MCF 10A (cell line): ENCODE data around the gene NKAP. TPM values are rescaled to one million over a fixed set of nuclear protein-coding genes. Genes with fewer than 3 reads are reported as not detected.
A peak's percentile ranks its signal among the peaks of the same experiment; 100 is the strongest.

ENCODE experiments used
- Bru-seq: library from RNA; stranded (reverse); fragments of 400-500 nt; gene quantifications from one replicate; lab custom pipeline; 2021; lab: Mats Ljungman, UMichigan
- BruChase-seq, 2 experiments: library from RNA; stranded (reverse); fragments of 400-500 nt; gene quantifications; one replicate each; lab custom pipeline; 2021; lab: Mats Ljungman, UMichigan
- BruUV-seq: library from RNA; stranded (reverse); fragments of 400-500 nt; replicated peaks from 2 replicates; lab custom pipeline; 2021; lab: Mats Ljungman, UMichigan
- CTCF ChIA-PET: fragments of 300-600 bp; sonication (Branson Sonifier 250); formaldehyde crosslinking; extraction: SDS; loops from one replicate; lab custom pipeline; 2021; ENCODE audit warnings: antibody characterized with exemption, inconsistent platforms; lab: Yijun Ruan, JAX
- POLR2A ChIA-PET: fragments of 300-600, 350-650 bp; sonication (Branson Sonifier 250); formaldehyde crosslinking; extraction: SDS; loops from one replicate; lab custom pipeline; 2020; ENCODE audit warnings: antibody characterized with exemption, inconsistent platforms; lab: Yijun Ruan, JAX
- DNase-seq: peaks from one replicate; pipeline ENCODE4 v3.0.0-alpha.2; 2018; ENCODE audit not compliant: unreplicated experiment
- H3K27ac Mint-ChIP-seq: one replicate; pipeline ENCODE4 v1.8.0; 2022; ENCODE audit warnings: mild to moderate bottlenecking, low read depth, mixed read lengths; ENCODE audit not compliant: unreplicated experiment
- H3K27me3 Mint-ChIP-seq: one replicate; pipeline ENCODE4 v1.8.0; 2022; ENCODE audit warnings: mixed read lengths; ENCODE audit not compliant: insufficient read depth, unreplicated experiment
- H3K36me3 Mint-ChIP-seq: one replicate; pipeline ENCODE4 v1.8.0; 2022; ENCODE audit warnings: mild to moderate bottlenecking, moderate library complexity, mixed read lengths; ENCODE audit not compliant: insufficient read depth, unreplicated experiment
- H3K4me1 Mint-ChIP-seq: one replicate; pipeline ENCODE4 v1.8.0; 2022; ENCODE audit warnings: mixed read lengths; ENCODE audit not compliant: insufficient read depth, unreplicated experiment
- H3K4me3 Mint-ChIP-seq: one replicate; pipeline ENCODE4 v1.8.0; 2022; ENCODE audit warnings: mild to moderate bottlenecking, moderate library complexity, mixed read lengths; ENCODE audit not compliant: unreplicated experiment
- H3K9me3 Mint-ChIP-seq: one replicate; pipeline ENCODE4 v1.8.0; 2022; ENCODE audit warnings: mixed read lengths; ENCODE audit not compliant: unreplicated experiment
- CTCF ChIP-seq: fragments of 200-600 bp; IDR thresholded peaks from one replicate; pipeline ENCODE4 v1.8.0; 2022; ENCODE audit warnings: antibody characterized with exemption, mild to moderate bottlenecking; ENCODE audit not compliant: unreplicated experiment
- intact Hi-C: fragments of 100-400 bp; cut with micrococcal nuclease; formaldehyde crosslinking; loops from 2 replicates; pipeline ENCODE4 v1.14.1; 2022
- long read RNA-seq: library from polyadenylated mRNA; stranded (forward); transcript quantifications from one replicate; pipeline ENCODE4 v2.0.0, GENCODE V29; 2022
- total RNA-seq: library from RNA; stranded (reverse); gene quantifications from 2 replicates; pipeline ENCODE4 v1.2.3, GENCODE V29; 2022

NKAP gene
- total RNA-seq (10.4 and 13.8 TPM in 2 replicates), Bru-seq, nascent RNA (percentile 64 among the genes with signal in this experiment), BruChase-seq, experiment 1, labeled RNA remaining after a 6-hour chase (percentile 79 among the genes with signal in this experiment), BruChase-seq, experiment 2, labeled RNA remaining after a 2-hour chase (percentile 65 among the genes with signal in this experiment)
- long read RNA-seq, full-length matches to known transcripts, result 62 of 69 reads
- long read RNA-seq, partial matches to known transcripts, result 1 of 69 reads
- long read RNA-seq, other reads (novel, unspliced or antisense), result 6 of 69 reads

- CTCF ChIA-PET, result interaction anchor here (0.6 to 0.9 kb wide), 4 partner anchors 60 to 851 kb away, joined by 3 to 5 read pairs (median 4); no protein-coding TSS in a partner anchor
Observed at GRCh38 chrX:119943185-119943988, at the start of gene NKAP. TSS of gene NKAP (minus strand) at chrX:119943751. CDS start at chrX:119943605, 146 bp downstream.

GRCh38 chrX:119991005-119991787 lies 47.6 kb upstream of the NKAP start:
- Mint-ChIP-seq H3K27me3 (peaks cover 69% of the 10 kb centered on the region), H3K4me1 (no peaks in the 10 kb centered on the region), H3K4me3 (peak overlapping the region; percentile 23), H3K36me3 (peaks cover 5% of the 10 kb centered on the region), H3K27ac (no peak overlapping the region), H3K9me3 (no peaks in the 10 kb centered on the region)
- no peak for TF ChIP-seq CTCF
- BruUV-seq, result no TSS peak
- CTCF ChIA-PET, result no interaction called here
- POLR2A ChIA-PET, result interaction anchor here (1.0 kb wide), 1 partner anchor 11 kb away, joined by 3 read pairs; no protein-coding TSS in a partner anchor
- DNase-seq, result no peak
- intact Hi-C loops, result no loop called here

More at GRCh38 chrX:119943185-119943988, at the start of gene NKAP:
- TF ChIP-seq CTCF, result no peak
- POLR2A ChIA-PET, result interaction anchor here (0.6 to 1.8 kb wide), 5 partner anchors 91 to 607 kb away, joined by 3 to 10 read pairs (median 3); partner anchors contain the start of genes RPL39 and UPF3B
- intact Hi-C loops, result no loop called here
- Mint-ChIP-seq H3K27me3 (peaks cover 5% of the 10 kb centered on the region), H3K36me3 (no peaks in the 10 kb centered on the region), H3K4me1 (no peaks in the 10 kb centered on the region), H3K9me3 (no peaks in the 10 kb centered on the region), H3K4me3 (peak within 1 kb of the TSS; percentile 82), H3K27ac (peak within 1 kb of the TSS; percentile 74)
- DNase-seq, result peak; percentile 86
- BruUV-seq, result no TSS peak

- Mint-ChIP-seq H3K27ac (no peak overlapping the region), H3K4me1 (no peaks in the 10 kb centered on the region), H3K4me3 (peak overlapping the region; percentile 23), H3K9me3 (no peaks in the 10 kb centered on the region), H3K36me3 (peaks cover 5% of the 10 kb centered on the region), H3K27me3 (peaks cover 69% of the 10 kb centered on the region)
- POLR2A ChIA-PET, result no interaction called here
- intact Hi-C loops, result no loop called here
- no TSS peak for BruUV-seq
- TF ChIP-seq CTCF, result no peak
- DNase-seq, result no peak
- CTCF ChIA-PET, result interaction anchor here (1.2 kb wide), 1 partner anchor 10 kb away, joined by 6 read pairs; no protein-coding TSS in a partner anchor
Observed at GRCh38 chrX:119990556-119991004, 47.0 kb upstream of the NKAP start.
